Activated CD4-positive, CD25-positive, alpha-beta regulatory T cell treated with anti-CD3 and anti-CD28 coated beads, Interleukin-2, amount 50 U/mL, for 16 hours (primary cell): ENCODE data around the gene LRFN4.
A peak's percentile ranks its signal among the peaks of the same experiment; 100 is the strongest.

Experiments
- DNase-seq: peaks from one replicate; pipeline ENCODE4 v3.0.0-alpha.2; 2020; ENCODE audit warnings: low read depth, low spot score

LRFN4 gene

GRCh38 chr11:66845143-66845875 is 11.6 kb upstream of the LRFN4 start:
- DNase-seq, result no peak

DNA sequence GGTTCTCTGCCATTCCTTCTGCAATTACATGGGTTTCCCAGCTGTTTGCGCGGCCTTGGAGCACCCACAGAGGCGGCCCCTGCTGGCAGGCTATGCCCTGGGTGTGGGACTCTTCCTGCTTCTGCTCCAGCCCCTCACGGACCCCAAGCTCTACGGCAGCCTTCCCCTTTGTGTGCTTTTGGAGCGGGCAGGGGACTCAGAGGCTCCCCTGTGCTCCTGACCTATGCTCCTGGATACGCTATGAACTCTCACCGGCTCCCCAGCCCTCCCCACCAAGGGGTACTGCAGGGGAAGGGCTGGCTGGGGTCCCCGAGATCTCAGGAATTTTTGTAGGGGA is 11.0 kb upstream of the LRFN4 start:
- no peak for DNase-seq

DNA sequence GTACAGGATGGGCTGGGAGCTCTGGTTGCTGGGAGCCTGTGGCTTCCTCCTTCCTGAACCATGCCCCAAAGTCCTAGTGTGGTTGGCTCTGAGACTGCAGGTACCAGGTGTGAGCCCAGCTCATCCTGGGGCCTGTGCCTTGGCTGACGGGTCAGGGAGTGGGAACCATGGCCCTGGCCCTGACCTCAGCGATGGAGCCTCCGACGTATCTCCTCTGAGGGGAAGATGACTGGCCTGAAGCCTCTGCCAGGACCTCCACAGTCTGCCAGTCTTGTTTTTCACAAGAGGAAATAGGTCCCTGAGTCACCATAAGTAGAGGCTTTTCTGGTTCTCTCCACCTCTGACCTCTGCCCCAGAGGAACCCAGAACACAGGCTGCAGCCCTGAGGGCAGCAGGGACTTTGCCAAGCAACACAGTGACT is 10.2 kb upstream of the LRFN4 start:
- no peak for DNase-seq

DNA sequence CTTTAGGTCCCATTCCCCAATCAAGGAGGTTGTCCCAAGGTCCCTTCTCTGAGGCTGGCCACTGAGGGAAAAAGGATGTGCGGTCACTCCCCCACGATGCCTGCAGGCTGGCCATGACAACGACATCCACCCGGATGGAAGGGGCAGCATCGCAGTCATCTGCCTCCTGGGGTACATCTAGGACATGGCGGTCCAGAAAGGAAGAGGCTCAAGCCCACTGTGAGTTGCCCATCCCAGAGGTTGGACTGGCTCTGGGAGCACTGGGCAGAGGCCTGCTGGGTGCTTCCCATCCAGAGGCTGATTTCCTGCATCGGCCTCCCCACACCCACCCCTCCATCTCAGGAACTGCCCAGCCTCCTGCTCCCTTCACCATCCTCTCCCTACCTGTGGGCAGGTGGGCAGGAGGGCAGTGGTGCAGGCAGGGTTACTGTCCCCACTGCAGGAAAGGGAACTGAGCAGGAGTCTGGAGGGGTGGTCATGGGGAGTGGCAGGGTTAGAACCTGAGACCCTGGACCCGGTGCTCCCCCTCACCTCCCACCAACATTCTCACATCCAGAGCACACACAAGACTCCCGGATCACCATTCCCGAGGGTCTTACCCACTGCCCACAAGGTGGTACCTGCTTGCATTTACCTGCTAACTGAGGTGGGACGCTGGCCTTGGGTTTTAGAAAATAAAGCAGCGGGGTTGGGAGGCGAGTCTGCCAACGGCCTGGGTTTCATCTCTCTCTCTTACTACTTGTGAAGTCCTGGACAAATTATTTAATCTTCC is 9.2 kb upstream of the LRFN4 start:
- no peak for DNase-seq

- no peak for DNase-seq
Observed at GRCh38 chr11:66848671-66849500, 8.0 kb upstream of the LRFN4 start.

DNA sequence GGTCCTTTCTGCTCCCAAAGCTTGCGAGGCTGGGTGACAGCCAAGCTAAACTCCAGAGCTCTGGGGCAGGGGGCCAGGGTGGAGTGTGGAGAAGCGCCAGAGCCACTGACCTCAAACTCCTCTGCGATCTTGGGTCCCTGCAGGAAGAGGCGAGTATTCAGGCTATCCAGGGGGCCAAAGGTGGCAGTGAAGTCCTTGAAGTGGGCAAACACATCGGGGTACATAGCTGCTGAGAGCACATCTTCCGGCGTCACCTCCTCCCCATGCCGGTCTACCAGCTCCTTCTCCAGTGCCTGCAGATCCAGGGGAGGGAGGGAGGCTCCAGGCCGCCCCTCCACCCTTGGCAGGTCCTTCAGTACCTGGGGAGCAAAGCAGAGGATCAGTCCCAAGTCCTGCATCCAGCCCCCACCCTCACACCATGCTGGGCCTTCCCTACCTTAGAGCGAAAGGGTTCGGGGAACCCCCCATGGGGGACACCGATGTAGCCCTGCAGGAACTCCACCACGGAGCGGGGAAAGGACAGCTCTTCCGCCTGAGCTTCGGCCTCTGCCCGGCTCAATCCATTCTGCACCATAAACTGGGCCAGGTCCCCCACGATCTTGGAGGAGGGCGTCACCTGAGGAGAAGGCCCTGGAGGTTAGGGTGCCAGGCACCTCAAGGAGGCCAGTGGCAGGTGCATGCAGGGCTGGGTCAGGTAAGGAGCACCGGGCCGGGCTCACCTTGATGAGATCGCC is 7.2 kb upstream of the LRFN4 start:
- no peak for DNase-seq

DNA sequence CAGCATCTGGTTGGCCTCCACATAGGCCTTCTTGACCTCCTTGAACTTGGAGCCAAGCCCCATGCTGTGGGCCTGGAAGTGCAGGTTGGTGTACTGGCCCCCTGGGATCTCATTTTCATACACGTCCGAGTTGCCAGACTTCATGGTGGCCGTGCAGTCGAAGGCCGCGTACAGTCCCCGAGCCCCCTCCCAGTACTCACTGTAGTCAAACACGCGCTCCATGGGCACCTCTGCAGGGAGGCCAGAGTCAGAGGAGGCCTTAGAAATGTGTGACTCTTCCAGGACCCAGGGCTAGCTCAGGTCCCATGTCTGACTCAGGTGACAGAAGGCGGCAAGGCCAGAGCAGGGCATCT is 6.7 kb upstream of the LRFN4 start:
- DNase-seq, result no peak

DNA sequence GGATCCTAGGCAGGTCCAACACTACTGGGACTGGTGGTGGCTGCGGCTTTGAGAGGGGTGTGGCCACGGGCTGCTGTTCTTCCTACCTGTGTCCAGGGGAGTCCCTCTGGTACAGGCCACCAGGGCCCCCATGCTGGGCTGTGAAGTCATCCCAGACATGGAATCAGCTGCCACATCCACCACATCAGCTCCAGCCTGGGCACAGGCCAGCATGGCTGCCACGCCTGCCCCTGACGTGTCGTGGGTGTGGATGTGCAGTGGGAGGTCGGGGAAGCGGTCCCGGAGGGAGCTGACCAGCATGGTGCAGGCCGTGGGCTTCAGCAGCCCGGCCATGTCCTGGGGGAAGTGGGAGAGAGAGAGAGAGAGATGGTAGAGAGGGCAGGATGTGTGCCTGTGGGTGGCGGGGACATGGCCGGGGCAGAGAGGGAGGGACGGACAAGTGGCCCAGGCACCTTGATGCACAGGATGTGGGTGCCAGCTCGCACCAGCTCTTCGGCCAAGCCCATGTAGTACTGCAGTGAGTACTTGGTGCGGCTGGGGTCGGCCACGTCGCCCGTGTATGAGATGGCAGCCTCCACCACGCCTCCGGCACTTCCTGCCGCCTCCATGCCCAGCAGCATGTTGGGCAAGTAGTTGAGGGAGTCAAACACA is 6.2 kb upstream of the LRFN4 start:
- no peak for DNase-seq

DNA sequence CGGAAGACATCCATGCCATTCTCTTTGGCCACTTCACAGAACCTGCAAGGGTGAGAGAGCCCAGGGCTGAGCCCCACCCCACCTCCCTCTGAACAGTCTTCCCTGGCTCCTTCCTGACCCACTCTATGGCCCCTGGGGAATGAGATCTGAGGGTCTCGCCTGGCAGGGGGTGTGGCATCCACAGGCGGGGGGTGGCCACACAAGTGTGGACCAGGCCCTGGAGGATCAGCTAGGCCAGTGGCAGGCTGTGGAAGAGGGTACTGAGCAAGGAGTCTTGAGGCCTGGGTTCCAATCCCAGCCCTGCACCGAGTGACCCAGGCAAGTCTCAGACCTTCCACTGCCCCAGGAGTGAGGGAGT is 5.6 kb upstream of the LRFN4 start:
- DNase-seq, result no peak

- DNase-seq, result no peak
Observed at GRCh38 chr11:66851698-66852465, 5.0 kb upstream of the LRFN4 start.

- no peak for DNase-seq
Observed at GRCh38 chr11:66852466-66853241, 4.2 kb upstream of the LRFN4 start.

DNA sequence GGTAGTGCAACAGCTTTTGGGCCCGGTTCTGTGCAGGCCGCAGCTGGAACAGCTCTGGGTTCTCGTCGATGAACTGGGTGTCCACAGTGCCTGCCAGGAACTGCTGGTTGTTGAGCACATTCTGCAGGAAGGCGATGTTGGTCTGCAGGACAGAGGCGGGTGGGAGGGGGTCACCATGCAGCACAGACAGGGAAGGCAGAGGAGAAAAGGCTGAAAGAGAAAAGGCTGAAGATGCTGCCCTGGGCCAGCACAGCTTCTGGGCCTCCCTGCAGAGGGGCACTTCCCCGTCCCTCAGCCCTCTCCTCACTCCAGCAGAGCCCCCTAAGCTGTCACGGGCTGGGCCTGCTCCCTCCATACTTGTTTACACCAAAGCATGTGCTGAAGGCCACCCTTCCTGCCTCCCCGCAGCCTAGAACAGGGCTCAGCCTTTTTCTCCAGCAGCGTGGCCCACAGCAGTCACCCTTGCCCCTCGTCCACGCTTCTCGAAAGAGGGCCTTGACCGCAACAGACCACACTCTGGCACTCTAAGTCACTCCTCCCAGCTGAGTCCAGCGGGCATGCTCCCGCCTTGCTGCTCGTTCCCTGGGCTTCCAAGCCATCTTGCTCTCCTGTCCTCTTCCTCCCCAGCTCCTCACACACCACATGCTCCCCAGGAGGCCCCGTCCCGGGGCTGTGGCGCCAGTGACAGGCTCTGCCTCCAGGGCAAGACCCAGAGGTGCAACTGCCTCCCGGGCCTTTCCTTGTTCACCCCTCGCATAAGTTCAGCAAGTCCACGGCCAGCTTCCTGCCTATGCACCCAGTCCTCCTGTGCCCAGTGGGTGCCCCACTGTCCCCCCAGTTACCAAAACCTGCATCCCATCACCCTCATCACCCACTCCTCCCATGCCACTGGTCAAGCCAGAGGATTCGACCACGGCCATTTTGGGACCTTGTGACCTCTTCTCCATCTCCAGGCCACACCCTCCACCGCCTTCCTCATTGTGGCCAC is 3.3 kb upstream of the LRFN4 start:
- DNase-seq, result no peak

DNA sequence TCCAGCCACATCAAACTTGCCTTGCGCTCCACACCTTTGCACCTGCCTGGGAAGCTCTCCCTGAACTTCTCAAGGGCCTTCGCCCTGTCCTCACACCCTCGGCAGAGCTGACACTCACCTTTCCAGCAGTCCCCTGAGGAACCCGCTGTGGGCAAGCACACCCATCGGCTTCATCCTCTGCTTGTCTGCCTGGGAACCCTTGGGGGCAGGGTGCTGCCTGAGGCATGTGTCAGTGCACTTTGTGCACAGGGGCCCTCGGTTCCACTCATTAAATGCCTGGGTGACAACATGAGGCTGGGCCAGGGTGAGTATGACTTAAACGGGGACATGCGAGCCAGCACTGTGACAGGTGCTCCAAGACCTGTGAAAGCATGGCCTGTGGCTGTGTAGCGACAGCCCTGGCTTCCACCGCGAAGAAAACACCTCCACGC is 2.6 kb upstream of the LRFN4 start:
- no peak for DNase-seq

- DNase-seq, result no peak
Observed at GRCh38 chr11:66854729-66855211, 2.1 kb upstream of the LRFN4 start.

GRCh38 chr11:66855574-66856495 is 1.0 kb upstream of the LRFN4 start:
- peak; percentile 63 for DNase-seq

GRCh38 chr11:66857234-66857926 is 516 bp downstream of the LRFN4 start:
- no peak for DNase-seq

DNA sequence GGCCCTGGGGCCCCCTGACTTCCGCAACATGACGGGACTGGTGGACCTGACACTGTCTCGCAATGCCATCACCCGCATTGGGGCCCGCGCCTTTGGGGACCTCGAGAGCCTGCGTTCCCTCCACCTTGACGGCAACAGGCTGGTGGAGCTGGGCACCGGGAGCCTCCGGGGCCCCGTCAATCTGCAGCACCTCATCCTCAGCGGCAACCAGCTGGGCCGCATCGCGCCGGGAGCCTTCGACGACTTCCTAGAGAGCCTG is 992 bp downstream of the LRFN4 start:
- no peak for DNase-seq
